SK-N-SH (cell line): ENCODE data around the gene FAF2. TPM values are rescaled to one million over a fixed set of nuclear protein-coding genes. Genes with fewer than 3 reads are reported as not detected.

Experiments used
- CTCF ChIA-PET: fragments of 300-600, 350-600 bp; formaldehyde crosslinking; extraction: SDS; loops from one replicate; lab custom pipeline; 2021; lab: Yijun Ruan, JAX
- POLR2A ChIA-PET: fragments of 350-600 bp; sonication (Branson Sonifier 250); formaldehyde crosslinking; extraction: SDS; loops from one replicate; lab custom pipeline; 2020; ENCODE audit warnings: antibody characterized with exemption, inconsistent platforms; lab: Yijun Ruan, JAX
- DNase-seq: peaks from one replicate; pipeline ENCODE4 v3.0.0; 2012
- H2AFZ ChIP-seq: fragments of 200-600 bp; sonication (generic); 2 replicates; pipeline ENCODE4 v1.8.1; 2016; ENCODE audit warnings: antibody characterized with exemption, mild to moderate bottlenecking, low read depth
- H3F3A ChIP-seq: fragments of 200-600 bp; sonication (generic); replicated peaks from 2 replicates; pipeline ENCODE3; 2016; ENCODE audit warnings: antibody characterized with exemption, mild to moderate bottlenecking; ENCODE audit not compliant: insufficient read depth
- H3K27ac ChIP-seq, 2 experiments: fragments of 200-500 bp in 1 of 2; fragments of 200-600 bp in 1 of 2; sonication (Bioruptor generic) in 1 of 2; sonication (generic), shearing (Covaris generic) in 1 of 2; 2 replicates each; pipeline versions ENCODE4 v1.5.1 to v1.6.1; 2014 to 2016; ENCODE audit warnings: low read depth in 2 of 2, inconsistent platforms in 1 of 2, low read length in 1 of 2, mild to moderate bottlenecking in 1 of 2, mixed read lengths in 1 of 2
- H3K27me3 ChIP-seq: fragments of 200-600 bp; sonication (generic), shearing (Covaris generic); 2 replicates; pipeline ENCODE4 v1.6.1; 2016; ENCODE audit warnings: mixed run types; ENCODE audit not compliant: insufficient read depth
- H3K36me3 ChIP-seq, 2 experiments: fragments of 200-500 bp in 1 of 2; fragments of 200-600 bp in 1 of 2; sonication (Bioruptor generic) in 1 of 2; sonication (generic) in 1 of 2; replicated peaks in 1 of 2; 2 replicates each; pipeline versions ENCODE3 to v1.5.1; 2014 to 2016; ENCODE audit warnings: low read length in 1 of 2, mild to moderate bottlenecking in 1 of 2; ENCODE audit not compliant: insufficient read depth in 2 of 2, control insufficient read depth in 1 of 2
- H3K4me1 ChIP-seq, 2 experiments: fragments of 200-500 bp in 1 of 2; fragments of 200-600 bp in 1 of 2; sonication (Bioruptor generic) in 1 of 2; sonication (generic), shearing (Covaris generic) in 1 of 2; 2 replicates each; pipeline versions ENCODE4 v1.5.1 to v1.6.1; 2014 to 2016; ENCODE audit warnings: low read depth in 1 of 2, low read length in 1 of 2, mixed run types in 1 of 2; ENCODE audit not compliant: insufficient read depth in 2 of 2, control insufficient read depth in 1 of 2
- H3K4me2 ChIP-seq: fragments of 200-600 bp; sonication (generic), shearing (Covaris generic); 2 replicates; pipeline ENCODE4 v1.6.1; 2017; ENCODE audit warnings: mixed run types
- H3K4me3 ChIP-seq, 2 experiments: fragments of 200-500 bp in 1 of 2; fragments of 200-600 bp in 1 of 2; sonication (Bioruptor generic) in 1 of 2; sonication (generic), shearing (Covaris generic) in 1 of 2; 2 replicates each; pipeline versions ENCODE4 v1.5.1 to v1.8.1; 2014 to 2016; ENCODE audit warnings: low read depth in 2 of 2, inconsistent platforms in 1 of 2, low read length in 1 of 2, mild to moderate bottlenecking in 1 of 2, mixed read lengths in 1 of 2, moderate library complexity in 1 of 2
- H3K79me2 ChIP-seq: fragments of 200-600 bp; sonication (generic); 2 replicates; pipeline ENCODE4 v1.8.1; 2017; ENCODE audit warnings: mild to moderate bottlenecking; ENCODE audit not compliant: insufficient read depth
- H3K9ac ChIP-seq: fragments of 200-600 bp; sonication (generic); 2 replicates; pipeline ENCODE4 v1.6.1; 2017; ENCODE audit warnings: mixed run types
- H3K9me2 ChIP-seq: fragments of 200-600 bp; sonication (generic); 2 replicates; pipeline ENCODE4 v1.6.1; 2017; ENCODE audit warnings: mixed run types
- H3K9me3 ChIP-seq: fragments of 200-600 bp; sonication (generic); 2 replicates; pipeline ENCODE4 v1.6.1; 2017; ENCODE audit warnings: mixed run types, mild to moderate bottlenecking, moderate library complexity
- H4K20me1 ChIP-seq: fragments of 200-600 bp; sonication (generic); 2 replicates; pipeline ENCODE4 v1.6.1; 2017; ENCODE audit warnings: mild to moderate bottlenecking, mixed run types; ENCODE audit not compliant: insufficient read depth
- CHD2 ChIP-seq: fragments of 150-350 bp; IDR thresholded peaks from 2 replicates; pipeline ENCODE4 v1.6.1; 2018; ENCODE audit warnings: low read length; ENCODE audit not compliant: partially characterized antibody
- EP300 ChIP-seq, 2 experiments: IDR thresholded peaks; 2 replicates each; pipeline versions ENCODE4 v1.4.0 to v1.6.1; 2012; ENCODE audit warnings: borderline replicate concordance in 1 of 2, low read depth in 1 of 2, low read length in 1 of 2
- GATA2 ChIP-seq: sonication (generic); formaldehyde crosslinking; IDR thresholded peaks from 2 replicates; pipeline ENCODE4 v1.5.0; 2020; ENCODE audit warnings: mild to moderate bottlenecking, missing genetic modification reagents
- MXI1 ChIP-seq: IDR thresholded peaks from 2 replicates; pipeline ENCODE4 v1.6.1; 2012; ENCODE audit warnings: mild to moderate bottlenecking, low read depth, low read length, improper control_type of control experiment
- NFIC ChIP-seq: IDR thresholded peaks from 2 replicates; pipeline ENCODE4 v1.4.0; 2012; ENCODE audit warnings: borderline replicate concordance
- RAD21 ChIP-seq: IDR thresholded peaks from 2 replicates; pipeline ENCODE4 v1.6.1; 2012; ENCODE audit warnings: mild to moderate bottlenecking, low read length
- RCOR1 ChIP-seq: fragments of 150-350 bp; IDR thresholded peaks from 2 replicates; pipeline ENCODE4 v1.6.1; 2017; ENCODE audit warnings: antibody characterized with exemption, low read length
- SMC3 ChIP-seq: IDR thresholded peaks from 2 replicates; pipeline ENCODE4 v1.6.1; 2012; ENCODE audit warnings: low read depth, low read length, improper control_type of control experiment
- TEAD4 ChIP-seq: IDR thresholded peaks from 2 replicates; pipeline ENCODE4 v1.4.0; 2012; ENCODE audit warnings: mild to moderate bottlenecking, borderline replicate concordance; ENCODE audit not compliant: insufficient read depth
- YY1 ChIP-seq: IDR thresholded peaks from 2 replicates; pipeline ENCODE4 v1.4.0; 2012; ENCODE audit warnings: low read depth, mild to moderate bottlenecking
- WGBS: methylation state at CpG from one replicate; pipeline ENCODE4 v1.1.6; 2017; ENCODE audit warnings: low lambda C conversion rate; 5-methylcytosine and 5-hydroxymethylcytosine counted together
- polyA plus RNA-seq, 3 experiments: library from polyadenylated mRNA; depleted of rRNA; stranded (reverse); fragments of >200 nt; gene quantifications; 2 replicates each; pipeline ENCODE4 v1.2.3, GENCODE V29; 2012
- TF ChIP-seq, protein P1 (sequence below): IDR thresholded peaks from 2 replicates; pipeline ENCODE4 v1.6.1; 2012; ENCODE audit warnings: mild to moderate bottlenecking, low read depth, low read length, moderate library complexity
- TF ChIP-seq, protein P2 (sequence below): IDR thresholded peaks from 2 replicates; pipeline ENCODE4; 2012
- TF ChIP-seq, protein P3 (sequence below): fragments of 150-350 bp; IDR thresholded peaks from 2 replicates; pipeline ENCODE4 v1.6.1; 2016; ENCODE audit warnings: mild to moderate bottlenecking, low read depth, low read length

Gene FAF2
- polyA plus RNA-seq, 1 of the 3 experiments (the other 2 are of a cell fraction): 25.5 TPM

DNA sequence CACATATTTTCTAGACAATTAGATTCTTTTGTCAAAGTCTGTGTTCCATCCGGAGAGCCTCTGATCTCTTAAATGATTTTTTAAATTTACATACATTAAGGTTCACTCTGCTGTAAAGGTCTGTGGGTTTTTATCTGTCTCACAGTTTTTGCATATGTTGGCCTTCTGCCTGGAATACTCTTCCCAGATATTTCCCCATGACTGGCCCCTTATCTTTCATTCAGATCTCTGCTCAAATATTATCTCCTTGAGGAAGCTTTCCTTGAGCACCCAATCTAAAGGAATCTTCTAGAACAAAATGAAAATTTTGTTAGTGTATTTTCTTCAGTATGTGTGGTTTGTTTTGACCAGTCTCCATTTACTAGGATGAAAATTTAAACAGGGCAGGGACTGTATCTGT lies 26.3 kb downstream of the FAF2 start (continued):
- TF ChIP-seq, protein P1, sequence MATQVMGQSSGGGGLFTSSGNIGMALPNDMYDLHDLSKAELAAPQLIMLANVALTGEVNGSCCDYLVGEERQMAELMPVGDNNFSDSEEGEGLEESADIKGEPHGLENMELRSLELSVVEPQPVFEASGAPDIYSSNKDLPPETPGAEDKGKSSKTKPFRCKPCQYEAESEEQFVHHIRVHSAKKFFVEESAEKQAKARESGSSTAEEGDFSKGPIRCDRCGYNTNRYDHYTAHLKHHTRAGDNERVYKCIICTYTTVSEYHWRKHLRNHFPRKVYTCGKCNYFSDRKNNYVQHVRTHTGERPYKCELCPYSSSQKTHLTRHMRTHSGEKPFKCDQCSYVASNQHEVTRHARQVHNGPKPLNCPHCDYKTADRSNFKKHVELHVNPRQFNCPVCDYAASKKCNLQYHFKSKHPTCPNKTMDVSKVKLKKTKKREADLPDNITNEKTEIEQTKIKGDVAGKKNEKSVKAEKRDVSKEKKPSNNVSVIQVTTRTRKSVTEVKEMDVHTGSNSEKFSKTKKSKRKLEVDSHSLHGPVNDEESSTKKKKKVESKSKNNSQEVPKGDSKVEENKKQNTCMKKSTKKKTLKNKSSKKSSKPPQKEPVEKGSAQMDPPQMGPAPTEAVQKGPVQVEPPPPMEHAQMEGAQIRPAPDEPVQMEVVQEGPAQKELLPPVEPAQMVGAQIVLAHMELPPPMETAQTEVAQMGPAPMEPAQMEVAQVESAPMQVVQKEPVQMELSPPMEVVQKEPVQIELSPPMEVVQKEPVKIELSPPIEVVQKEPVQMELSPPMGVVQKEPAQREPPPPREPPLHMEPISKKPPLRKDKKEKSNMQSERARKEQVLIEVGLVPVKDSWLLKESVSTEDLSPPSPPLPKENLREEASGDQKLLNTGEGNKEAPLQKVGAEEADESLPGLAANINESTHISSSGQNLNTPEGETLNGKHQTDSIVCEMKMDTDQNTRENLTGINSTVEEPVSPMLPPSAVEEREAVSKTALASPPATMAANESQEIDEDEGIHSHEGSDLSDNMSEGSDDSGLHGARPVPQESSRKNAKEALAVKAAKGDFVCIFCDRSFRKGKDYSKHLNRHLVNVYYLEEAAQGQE: no peak
- TF ChIP-seq RCOR1 (no peak), RAD21 (no peak), MXI1 (no peak), GATA2 (no peak), TEAD4 (no peak), CHD2 (no peak)

DNA sequence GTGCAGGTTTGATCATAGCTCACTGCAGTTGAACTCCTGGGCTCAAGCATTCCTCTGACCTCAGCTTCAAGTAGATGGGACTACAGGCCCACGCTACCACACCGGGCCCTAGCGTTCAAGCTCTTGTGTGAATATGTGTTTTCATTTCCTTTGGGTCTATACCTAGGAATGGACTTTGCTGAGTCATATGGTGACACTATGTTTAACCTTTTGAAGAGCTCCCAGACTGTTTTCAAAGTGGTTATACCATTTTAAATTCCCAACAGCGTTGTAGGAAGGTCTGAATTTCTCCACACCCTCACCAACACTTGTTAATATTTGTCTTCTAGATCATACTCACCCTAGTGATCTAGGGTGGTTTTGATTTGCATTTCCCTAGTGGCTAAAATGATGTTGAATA lies 33.5 kb downstream of the FAF2 start:
- H3K79me2 ChIP-seq: peaks cover 71% of the 10 kb centered on the region

More for the DNA sequence above, 33.5 kb downstream of the FAF2 start:
- H3K9ac ChIP-seq: no peak overlapping the region
- POLR2A ChIA-PET: no interaction called here
- H3K4me1 ChIP-seq: no peaks in the 10 kb centered on the region
- H3K36me3 ChIP-seq: peaks cover 21 to 45% of the 10 kb centered on the region in 2 experiments
- H3K27me3 ChIP-seq: no peaks in the 10 kb centered on the region
- H3K4me2 ChIP-seq: no peak overlapping the region
- TF ChIP-seq NFIC (no peak), TEAD4 (no peak), YY1 (no peak), EP300 (IDR thresholded peaks at IDR 0.05; ENCODE audit: borderline replicate concordance in 1 of 2, low read depth in 1 of 2, low read length in 1 of 2) (no peak), SMC3 (no peak)
- TF ChIP-seq, protein P2, sequence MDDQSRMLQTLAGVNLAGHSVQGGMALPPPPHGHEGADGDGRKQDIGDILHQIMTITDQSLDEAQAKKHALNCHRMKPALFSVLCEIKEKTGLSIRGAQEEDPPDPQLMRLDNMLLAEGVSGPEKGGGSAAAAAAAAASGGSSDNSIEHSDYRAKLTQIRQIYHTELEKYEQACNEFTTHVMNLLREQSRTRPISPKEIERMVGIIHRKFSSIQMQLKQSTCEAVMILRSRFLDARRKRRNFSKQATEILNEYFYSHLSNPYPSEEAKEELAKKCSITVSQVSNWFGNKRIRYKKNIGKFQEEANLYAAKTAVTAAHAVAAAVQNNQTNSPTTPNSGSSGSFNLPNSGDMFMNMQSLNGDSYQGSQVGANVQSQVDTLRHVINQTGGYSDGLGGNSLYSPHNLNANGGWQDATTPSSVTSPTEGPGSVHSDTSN: no peak
- TF ChIP-seq, protein P3, sequence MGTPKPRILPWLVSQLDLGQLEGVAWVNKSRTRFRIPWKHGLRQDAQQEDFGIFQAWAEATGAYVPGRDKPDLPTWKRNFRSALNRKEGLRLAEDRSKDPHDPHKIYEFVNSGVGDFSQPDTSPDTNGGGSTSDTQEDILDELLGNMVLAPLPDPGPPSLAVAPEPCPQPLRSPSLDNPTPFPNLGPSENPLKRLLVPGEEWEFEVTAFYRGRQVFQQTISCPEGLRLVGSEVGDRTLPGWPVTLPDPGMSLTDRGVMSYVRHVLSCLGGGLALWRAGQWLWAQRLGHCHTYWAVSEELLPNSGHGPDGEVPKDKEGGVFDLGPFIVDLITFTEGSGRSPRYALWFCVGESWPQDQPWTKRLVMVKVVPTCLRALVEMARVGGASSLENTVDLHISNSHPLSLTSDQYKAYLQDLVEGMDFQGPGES: no peak
- CTCF ChIA-PET: interaction anchor here (1.5 kb wide), 1 partner anchor 34 kb away, joined by 5 read pairs; no protein-coding TSS in a partner anchor
- 93% methylated on average over 4 of the region's 4 CpGs for WGBS
- no peaks in the 10 kb centered on the region for H3K9me3 ChIP-seq
- no peak overlapping the region for H2AFZ ChIP-seq
- H3K27ac ChIP-seq: no peak overlapping the region
- no peak overlapping the region for H3K4me3 ChIP-seq
- H4K20me1 ChIP-seq: peaks cover 18% of the 10 kb centered on the region
- no peak for DNase-seq
- no peaks in the 10 kb centered on the region for H3K9me2 ChIP-seq
- H3F3A ChIP-seq: no peaks in the 10 kb centered on the region
